Putamen (tissue), 1 donor: Measurements from ENCODE around the gene CYLD.
A peak's percentile ranks its signal among the peaks of the same experiment; 100 is the strongest.

Source experiments
- DNase-seq: peaks from one replicate; pipeline ENCODE4 v3.0.0-alpha.2; 2016; ENCODE audit warnings: low spot score

Gene CYLD

GRCh38 chr16:50741781-50742575 lies at the start of gene CYLD:
TSS of gene CYLD (plus strand) at chr16:50742086. CDS start at chr16:50749699, 7,613 bp downstream.
- peak; percentile 100 for DNase-seq

GRCh38 chr16:50692644-50692998 lies 49.3 kb upstream of the CYLD start:
- DNase-seq: no peak

- DNase-seq: no peak
These were observed 48.7 kb upstream of the CYLD start, which contains the start of gene NOD2 for GRCh38 chr16:50692999-50693781. TSS of gene NOD2 (plus strand) at chr16:50693606. CDS start at chr16:50699496, 5,890 bp downstream.

- no peak for DNase-seq
These were observed 47.7 kb upstream of the CYLD start for GRCh38 chr16:50694206-50694605.

- DNase-seq: no peak
These were observed 46.6 kb upstream of the CYLD start for GRCh38 chr16:50695017-50696000.

- DNase-seq: no peak
These were observed 45.8 kb upstream of the CYLD start for GRCh38 chr16:50696126-50696525.

GRCh38 chr16:50696575-50697420 lies 45.1 kb upstream of the CYLD start:
- DNase-seq: no peak

GRCh38 chr16:50697421-50697715 lies 44.5 kb upstream of the CYLD start:
- DNase-seq: no peak

GRCh38 chr16:50697881-50698767 lies 43.8 kb upstream of the CYLD start:
- DNase-seq: no peak

- no peak for DNase-seq
These were observed 42.3 kb upstream of the CYLD start for GRCh38 chr16:50699326-50700159.

- no peak for DNase-seq
These were observed 39.2 kb upstream of the CYLD start for GRCh38 chr16:50702725-50703124.

- no peak for DNase-seq
These were observed 37.6 kb upstream of the CYLD start for GRCh38 chr16:50704245-50704644.

GRCh38 chr16:50705436-50706110 lies 36.3 kb upstream of the CYLD start:
- DNase-seq: no peak

- no peak for DNase-seq
These were observed 35.6 kb upstream of the CYLD start for GRCh38 chr16:50706250-50706649.

GRCh38 chr16:50708373-50709060 lies 33.4 kb upstream of the CYLD start:
- no peak for DNase-seq

GRCh38 chr16:50709061-50709684 lies 32.7 kb upstream of the CYLD start:
- peak; percentile 44 for DNase-seq

GRCh38 chr16:50709980-50710379 lies 31.9 kb upstream of the CYLD start:
- DNase-seq: no peak

GRCh38 chr16:50711040-50711439 lies 30.8 kb upstream of the CYLD start:
- DNase-seq: no peak
